Vagina (tissue), 2 donors: ENCODE results near the gene PCDHGA4.

Source experiments
- POLR2A ChIP-seq, 2 donors: fragments of 450-650 bp; IDR thresholded peaks; one replicate each; pipeline ENCODE4 v1.6.1; 2017; ENCODE audit warnings: antibody characterized with exemption in 2 of 2, mild to moderate bottlenecking in 2 of 2, moderate library complexity in 2 of 2
- POLR2AphosphoS5 ChIP-seq, 2 donors: sonication (generic); formaldehyde crosslinking; IDR thresholded peaks; one replicate each; pipeline ENCODE4 v1.9.0; 2017; ENCODE audit warnings: antibody characterized with exemption in 2 of 2, mild to moderate bottlenecking in 2 of 2, low read depth in 1 of 2; ENCODE audit not compliant: insufficient read depth in 1 of 2
- TF ChIP-seq, protein P1 (sequence below), 3 experiments: fragments of 450-650 bp in 2 of 3; fragments of 200-600 bp in 1 of 3; sonication (generic) in 1 of 3; IDR thresholded peaks; one replicate each; pipeline ENCODE4 v1.5.1; 2017 to 2019; ENCODE audit warnings: antibody characterized with exemption in 3 of 3, mild to moderate bottlenecking in 2 of 3, moderate library complexity in 2 of 3

DNA sequence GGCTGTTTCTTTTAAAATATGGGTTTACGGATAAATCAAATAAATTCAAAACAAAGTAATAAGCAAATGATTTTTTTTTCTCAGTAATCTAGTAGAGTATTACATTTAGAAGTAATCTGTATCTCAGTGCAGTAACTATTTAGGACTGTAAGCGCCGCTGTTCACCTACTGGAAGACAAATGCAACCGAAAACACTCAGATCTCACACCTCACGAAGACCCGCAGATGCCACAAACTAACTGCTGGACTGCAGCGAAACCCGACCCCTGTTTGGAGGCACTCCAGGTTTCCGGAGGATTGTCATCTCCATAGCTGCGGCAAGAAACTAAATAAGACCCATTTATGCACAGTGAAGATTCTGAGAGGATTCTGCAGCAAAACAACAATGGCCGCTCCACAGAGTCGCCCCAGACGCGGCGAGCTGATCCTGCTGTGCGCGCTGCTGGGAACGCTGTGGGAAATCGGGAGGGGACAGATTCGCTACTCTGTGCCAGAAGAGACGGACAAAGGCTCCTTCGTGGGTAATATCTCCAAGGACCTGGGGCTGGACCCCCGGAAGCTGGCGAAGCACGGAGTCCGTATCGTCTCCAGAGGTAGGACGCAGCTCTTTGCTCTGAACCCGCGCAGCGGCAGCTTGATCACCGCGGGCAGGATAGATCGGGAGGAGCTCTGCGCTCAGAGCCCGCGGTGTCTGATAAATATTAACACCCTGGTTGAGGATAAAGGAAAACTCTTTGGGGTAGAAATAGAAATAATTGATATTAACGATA, 37.8 kb downstream of the PCDHGA4 start, which contains the start of gene PCDHGA8:
- TF ChIP-seq POLR2A (IDR thresholded peaks at IDR 0.05): no peak
- TF ChIP-seq, protein P1, sequence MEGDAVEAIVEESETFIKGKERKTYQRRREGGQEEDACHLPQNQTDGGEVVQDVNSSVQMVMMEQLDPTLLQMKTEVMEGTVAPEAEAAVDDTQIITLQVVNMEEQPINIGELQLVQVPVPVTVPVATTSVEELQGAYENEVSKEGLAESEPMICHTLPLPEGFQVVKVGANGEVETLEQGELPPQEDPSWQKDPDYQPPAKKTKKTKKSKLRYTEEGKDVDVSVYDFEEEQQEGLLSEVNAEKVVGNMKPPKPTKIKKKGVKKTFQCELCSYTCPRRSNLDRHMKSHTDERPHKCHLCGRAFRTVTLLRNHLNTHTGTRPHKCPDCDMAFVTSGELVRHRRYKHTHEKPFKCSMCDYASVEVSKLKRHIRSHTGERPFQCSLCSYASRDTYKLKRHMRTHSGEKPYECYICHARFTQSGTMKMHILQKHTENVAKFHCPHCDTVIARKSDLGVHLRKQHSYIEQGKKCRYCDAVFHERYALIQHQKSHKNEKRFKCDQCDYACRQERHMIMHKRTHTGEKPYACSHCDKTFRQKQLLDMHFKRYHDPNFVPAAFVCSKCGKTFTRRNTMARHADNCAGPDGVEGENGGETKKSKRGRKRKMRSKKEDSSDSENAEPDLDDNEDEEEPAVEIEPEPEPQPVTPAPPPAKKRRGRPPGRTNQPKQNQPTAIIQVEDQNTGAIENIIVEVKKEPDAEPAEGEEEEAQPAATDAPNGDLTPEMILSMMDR (IDR thresholded peaks at IDR 0.05): no peak
- TF ChIP-seq POLR2AphosphoS5 (IDR thresholded peaks at IDR 0.05; ENCODE audit: insufficient read depth in 1 of 2, low read depth in 1 of 2): no peak
